ENCODE measurements around the gene HHATL.

The HHATL gene

GRCh38 chr3:42655980-42656679 is 46.5 kb downstream of the HHATL start:
- Histone ChIP-seq H3K14ac (ENCODE audit: low read length in 2 of 2) (no peak overlapping the region), H4K91ac (ENCODE audit: low read length) (peak overlapping the region; percentile 46), H3K36me3 (ENCODE audit: control insufficient read depth in 1 of 2, insufficient read depth in 2 of 2, low read depth in 1 of 2, low read length in 2 of 2) (peaks cover 37 to 43% of the 10 kb centered on the region in 2 experiments), H3K4ac (ENCODE audit: low read depth in 1 of 2, low read length in 2 of 2) (peak overlapping the region in 1 of 2 experiments; percentile 0), H3K9me3 (ENCODE audit: control insufficient read depth, low read length) (no peaks in the 10 kb centered on the region), H3K4me2 (ENCODE audit: low read length, poor library complexity, severe bottlenecking) (peak overlapping the region; percentile 78), H2BK12ac (ENCODE audit: low read length in 2 of 2) (no peak overlapping the region), H3K9ac (ENCODE audit: low read length) (peak overlapping the region; percentile 92), H3K18ac (ENCODE audit: low read depth in 1 of 2, low read length in 2 of 2) (no peak overlapping the region), H2AK5ac (ENCODE audit: low read length, severe bottlenecking) (no peak overlapping the region), H3K23ac (ENCODE audit: low read length in 2 of 2) (no peak overlapping the region), H2AFZ (ENCODE audit: low read depth, low read length) (no peak overlapping the region), H3K27ac (ENCODE audit: low read length, poor library complexity, severe bottlenecking) (no peak overlapping the region), H2BK5ac (ENCODE audit: low read depth, low read length, poor library complexity, severe bottlenecking) (no peak overlapping the region), H3K4me1 (ENCODE audit: control insufficient read depth, insufficient read depth, low read depth, low read length) (peaks cover 64% of the 10 kb centered on the region), H2BK15ac (ENCODE audit: low read depth, poor library complexity, severe bottlenecking) (peak overlapping the region; percentile 5), H4K8ac (ENCODE audit: low read length) (no peak overlapping the region), H3K79me1 (replicated peaks; ENCODE audit: low read length, poor library complexity, severe bottlenecking) (peaks cover 30% of the 10 kb centered on the region), H3K27me3 (ENCODE audit: control insufficient read depth in 1 of 2, insufficient read depth in 1 of 2, low read length in 2 of 2) (no peaks in the 10 kb centered on the region), H3K4me3 (ENCODE audit: insufficient read depth in 1 of 2, low read depth in 1 of 2, low read length in 2 of 2) (peak overlapping the region in 1 of 2 experiments; percentile 87), H2BK120ac (ENCODE audit: low read depth, low read length) (no peak overlapping the region)
- 88% methylated on average over 6 of the region's 6 CpGs for WGBS
- peak; percentile 52 for DNase-seq

- Histone ChIP-seq H4K91ac (ENCODE audit: low read length) (peak overlapping the region; percentile 37), H3K14ac (ENCODE audit: low read length in 2 of 2) (peak overlapping the region in 1 of 2 experiments; percentile 57), H3K9ac (ENCODE audit: low read length) (peak overlapping the region; percentile 92), H3K36me3 (ENCODE audit: control insufficient read depth in 1 of 2, insufficient read depth in 2 of 2, low read depth in 1 of 2, low read length in 2 of 2) (peaks cover 38 to 39% of the 10 kb centered on the region in 2 experiments), H3K18ac (ENCODE audit: low read depth in 1 of 2, low read length in 2 of 2) (peak overlapping the region; percentile 73 to 87), H2BK5ac (ENCODE audit: low read depth, low read length, poor library complexity, severe bottlenecking) (no peak overlapping the region), H2BK12ac (ENCODE audit: low read length in 2 of 2) (peak overlapping the region; percentile 14 to 37), H4K8ac (ENCODE audit: low read length) (no peak overlapping the region), H3K27me3 (ENCODE audit: control insufficient read depth in 1 of 2, insufficient read depth in 1 of 2, low read length in 2 of 2) (no peaks in the 10 kb centered on the region), H3K4me2 (ENCODE audit: low read length, poor library complexity, severe bottlenecking) (peak overlapping the region; percentile 78), H2AFZ (ENCODE audit: low read depth, low read length) (no peak overlapping the region), H3K79me1 (replicated peaks; ENCODE audit: low read length, poor library complexity, severe bottlenecking) (peaks cover 27% of the 10 kb centered on the region), H2BK15ac (ENCODE audit: low read depth, poor library complexity, severe bottlenecking) (peak overlapping the region; percentile 73), H3K4ac (ENCODE audit: low read depth in 1 of 2, low read length in 2 of 2) (peak overlapping the region; percentile 48 to 73), H3K23ac (ENCODE audit: low read length in 2 of 2) (no peak overlapping the region), H3K4me3 (ENCODE audit: insufficient read depth in 1 of 2, low read depth in 1 of 2, low read length in 2 of 2) (peak overlapping the region; percentile 74 to 87), H3K9me3 (ENCODE audit: control insufficient read depth, low read length) (no peaks in the 10 kb centered on the region), H2AK5ac (ENCODE audit: low read length, severe bottlenecking) (peak overlapping the region; percentile 14), H3K4me1 (ENCODE audit: control insufficient read depth, insufficient read depth, low read depth, low read length) (peaks cover 69% of the 10 kb centered on the region), H3K27ac (ENCODE audit: low read length, poor library complexity, severe bottlenecking) (peak overlapping the region; percentile 5), H2BK120ac (ENCODE audit: low read depth, low read length) (no peak overlapping the region)
- 56% methylated on average over 4 of the region's 4 CpGs for WGBS
- DNase-seq, result peak; percentile 15
These were observed 47.2 kb downstream of the HHATL start for GRCh38 chr3:42655331-42655888.

- peak overlapping the region; percentile 15 for H2AFZ ChIP-seq (ENCODE audit: low read depth, low read length)
- peak overlapping the region; percentile 74 to 90 for H3K4me3 ChIP-seq (ENCODE audit: insufficient read depth in 1 of 2, low read depth in 1 of 2, low read length in 2 of 2)
- peaks cover 39 to 40% of the 10 kb centered on the region in 2 experiments for H3K36me3 ChIP-seq (ENCODE audit: control insufficient read depth in 1 of 2, insufficient read depth in 2 of 2, low read depth in 1 of 2, low read length in 2 of 2)
- peak overlapping the region; percentile 94 for H4K8ac ChIP-seq (ENCODE audit: low read length)
- peaks cover 31% of the 10 kb centered on the region for H3K79me1 ChIP-seq (replicated peaks; ENCODE audit: low read length, poor library complexity, severe bottlenecking)
- 1% methylated on average over 55 of the region's 94 CpGs for WGBS
- H3K4me2 ChIP-seq (ENCODE audit: low read length, poor library complexity, severe bottlenecking), result peak overlapping the region; percentile 90
- peak overlapping the region in 1 of 2 experiments; percentile 47 for H3K23ac ChIP-seq (ENCODE audit: low read length in 2 of 2)
- H3K27ac ChIP-seq (ENCODE audit: low read length, poor library complexity, severe bottlenecking), result peak overlapping the region; percentile 5
- peak; percentile 55 for DNase-seq
- H3K27me3 ChIP-seq (ENCODE audit: control insufficient read depth in 1 of 2, insufficient read depth in 1 of 2, low read length in 2 of 2), result no peaks in the 10 kb centered on the region
- no peak overlapping the region for H2BK5ac ChIP-seq (ENCODE audit: low read depth, low read length, poor library complexity, severe bottlenecking)
- peak overlapping the region; percentile 92 for H3K9ac ChIP-seq (ENCODE audit: low read length)
- peak overlapping the region; percentile 73 for H2BK15ac ChIP-seq (ENCODE audit: low read depth, poor library complexity, severe bottlenecking)
- H3K14ac ChIP-seq (ENCODE audit: low read length in 2 of 2), result peak overlapping the region in 1 of 2 experiments; percentile 63
- H3K4me1 ChIP-seq (ENCODE audit: control insufficient read depth, insufficient read depth, low read depth, low read length), result peaks cover 69% of the 10 kb centered on the region
- peak overlapping the region; percentile 90 for H2BK120ac ChIP-seq (ENCODE audit: low read depth, low read length)
- H3K4ac ChIP-seq (ENCODE audit: low read depth in 1 of 2, low read length in 2 of 2), result peak overlapping the region; percentile 57 to 93
- no peak overlapping the region for H2AK5ac ChIP-seq (ENCODE audit: low read length, severe bottlenecking)
- no peaks in the 10 kb centered on the region for H3K9me3 ChIP-seq (ENCODE audit: control insufficient read depth, low read length)
- H2BK12ac ChIP-seq (ENCODE audit: low read length in 2 of 2), result peak overlapping the region in 1 of 2 experiments; percentile 81
- H3K18ac ChIP-seq (ENCODE audit: low read depth in 1 of 2, low read length in 2 of 2), result peak overlapping the region; percentile 87 to 95
- H4K91ac ChIP-seq (ENCODE audit: low read length), result peak overlapping the region; percentile 89
These were observed 48.0 kb downstream of the HHATL start for GRCh38 chr3:42654331-42655201.
